ENCODE results near the gene UNC119B.
A peak's percentile ranks its signal among the peaks of the same experiment; 100 is the strongest.

The UNC119B gene

GRCh38 chr12:120725659-120726509 lies 15.6 kb downstream of the UNC119B start, which contains the start of gene ACADS (continued):
- TF ChIP-seq ATF2 (tag by site-specific recombination; IDR thresholded peaks at IDR 0.05; ENCODE audit: low read depth) = no peak
- TF ChIP-seq ZNF138 (tag by site-specific recombination; IDR thresholded peaks at IDR 0.05; ENCODE audit: borderline replicate concordance) = no peak
- no peak for TF ChIP-seq ZNF747 (tag by site-specific recombination; IDR thresholded peaks at IDR 0.05)
- no peak for TF ChIP-seq ZNF704 (tag by site-specific recombination; IDR thresholded peaks at IDR 0.05)
- TF ChIP-seq BCL6B (tag by site-specific recombination; IDR thresholded peaks at IDR 0.05) = no peak
- TF ChIP-seq ZNF791 (tag by site-specific recombination; IDR thresholded peaks at IDR 0.05) = no peak
- no peak for TF ChIP-seq ZNF239 (tag by site-specific recombination; IDR thresholded peaks at IDR 0.05)
- no peak for TF ChIP-seq ZNF223 (tag by site-specific recombination; IDR thresholded peaks at IDR 0.05)
- no peak for TF ChIP-seq ZNF433 (tag by site-specific recombination; IDR thresholded peaks at IDR 0.05; ENCODE audit: low read depth)
- TF ChIP-seq ZNF140 (tag by site-specific recombination; IDR thresholded peaks at IDR 0.05) = no peak
- TF ChIP-seq GLIS1 (tag by site-specific recombination; IDR thresholded peaks at IDR 0.05) = peak; percentile 91
- TF ChIP-seq ZNF341 (tag by site-specific recombination; IDR thresholded peaks at IDR 0.05; ENCODE audit: low read depth) = peak; percentile 64
- TF ChIP-seq PRDM6 (tag by site-specific recombination; IDR thresholded peaks at IDR 0.05) = no peak
- no peak for TF ChIP-seq ZNF292 (tag by site-specific recombination; IDR thresholded peaks at IDR 0.05; ENCODE audit: borderline replicate concordance, low read depth)
- TF ChIP-seq ZNF132 (tag by site-specific recombination; IDR thresholded peaks at IDR 0.05; ENCODE audit: borderline replicate concordance) = no peak
- TF ChIP-seq ZNF529 (tag by site-specific recombination; IDR thresholded peaks at IDR 0.05; ENCODE audit: insufficient replicate concordance) = no peak
- no peak for TF ChIP-seq ZNF792 (tag by site-specific recombination; IDR thresholded peaks at IDR 0.05)
- TF ChIP-seq GLI2 (tag by site-specific recombination; IDR thresholded peaks at IDR 0.05; ENCODE audit: borderline replicate concordance, low read depth) = no peak
- peak; percentile 53 for TF ChIP-seq ZBTB8A (tag by site-specific recombination; IDR thresholded peaks at IDR 0.05)
- no peak for TF ChIP-seq ZNF174 (tag by site-specific recombination; IDR thresholded peaks at IDR 0.05)
- no peak for TF ChIP-seq ZFP37 (tag by site-specific recombination; IDR thresholded peaks at IDR 0.05)
- no peak for TF ChIP-seq ZNF24 (tag by site-specific recombination; IDR thresholded peaks at IDR 0.05)
- no peak for TF ChIP-seq ZNF785 (tag by site-specific recombination; IDR thresholded peaks at IDR 0.05)
- no peak for TF ChIP-seq ZNF302 (tag by site-specific recombination; IDR thresholded peaks at IDR 0.05; ENCODE audit: low read depth)
- TF ChIP-seq RBAK (tag by site-specific recombination; IDR thresholded peaks at IDR 0.05) = no peak
- no peak for TF ChIP-seq ZNF184 (tag by site-specific recombination; IDR thresholded peaks at IDR 0.05)
- TF ChIP-seq ZBTB44 (tag by site-specific recombination; IDR thresholded peaks at IDR 0.05) = no peak
- TF ChIP-seq ZNF776 (tag by site-specific recombination; IDR thresholded peaks at IDR 0.05; ENCODE audit: borderline replicate concordance) = no peak
- peak; percentile 51; the same call in 1 of the 2 replicates for TF ChIP-seq ZNF76 (tag by site-specific recombination; IDR thresholded peaks at IDR 0.05; ENCODE audit: borderline replicate concordance, low read depth)
- TF ChIP-seq WT1 (tag by site-specific recombination; IDR thresholded peaks at IDR 0.05) = no peak
- no peak for TF ChIP-seq HOXA7 (CRISPR knock-in tag; IDR thresholded peaks at IDR 0.05; ENCODE audit: borderline replicate concordance)
- TF ChIP-seq GLIS2 (tag by site-specific recombination; IDR thresholded peaks at IDR 0.05) = peak; percentile 90
- no peak for TF ChIP-seq ZNF514 (tag by site-specific recombination; IDR thresholded peaks at IDR 0.05)
- no peak for TF ChIP-seq ZNF548 (tag by site-specific recombination; IDR thresholded peaks at IDR 0.05)
- no peak for TF ChIP-seq ZNF354C (tag by site-specific recombination; IDR thresholded peaks at IDR 0.05; ENCODE audit: borderline replicate concordance, low read depth)

Measured in HEK293 (cell line).